Esophagus muscularis mucosa (tissue), 4 donors: ENCODE results near the gene FAIM. TPM values are rescaled to one million over a fixed set of nuclear protein-coding genes. Genes with fewer than 3 reads are reported as not detected.

Experiments used
- DNase-seq: peaks from one replicate; pipeline ENCODE4 v3.0.0-alpha.2; 2017; ENCODE audit errors: extremely low spot score
- H3K27ac ChIP-seq, 4 donors: fragments of 200-600 bp; sonication (generic); replicated peaks in 1 of 4; 1 replicate in 3 of 4; 2 replicates in 1 of 4; pipeline ENCODE4 v1.5.1; 2016 to 2019; ENCODE audit warnings: mild to moderate bottlenecking in 1 of 4
- H3K27me3 ChIP-seq, 4 donors: fragments of 200-600 bp; sonication (generic); one replicate each; pipeline versions ENCODE4 v1.5.1 to v1.6.0; 2016 to 2019
- H3K36me3 ChIP-seq, 4 donors: fragments of 200-600 bp; sonication (generic); one replicate each; pipeline ENCODE4 v1.5.1; 2016 to 2019
- H3K4me1 ChIP-seq, 4 donors: fragments of 200-600 bp; sonication (generic); one replicate each; pipeline ENCODE4 v1.5.1; 2016 to 2019
- H3K4me3 ChIP-seq, 4 donors: fragments of 200-600 bp; sonication (generic); 1 replicate in 2 of 4; 2 replicates in 2 of 4; pipeline ENCODE4 v1.5.1; 2016 to 2019; ENCODE audit warnings: mild to moderate bottlenecking in 4 of 4, moderate library complexity in 1 of 4
- H3K9me3 ChIP-seq, 4 donors: fragments of 200-600 bp; sonication (generic); 1 replicate in 3 of 4; 2 replicates in 1 of 4; pipeline ENCODE4 v1.5.1; 2016 to 2019
- CTCF ChIP-seq, 3 experiments: fragments of 200-600 bp in 2 of 3; fragments of 450-650 bp in 1 of 3; sonication (generic) in 2 of 3; IDR thresholded peaks; one replicate each; pipeline ENCODE4 v1.5.1; 2017 to 2019; ENCODE audit warnings: antibody characterized with exemption in 3 of 3, mild to moderate bottlenecking in 2 of 3, moderate library complexity in 1 of 3
- EP300 ChIP-seq: sonication (generic); formaldehyde crosslinking; IDR thresholded peaks from one replicate; pipeline ENCODE4 v1.6.1; 2017; ENCODE audit warnings: antibody characterized with exemption
- POLR2A ChIP-seq: fragments of 450-650 bp; IDR thresholded peaks from one replicate; pipeline ENCODE4 v1.6.1; 2017; ENCODE audit warnings: antibody characterized with exemption, moderate library complexity, mild to moderate bottlenecking, low read depth
- POLR2AphosphoS5 ChIP-seq, 2 donors: sonication (generic); formaldehyde crosslinking; IDR thresholded peaks; one replicate each; pipeline ENCODE4 v1.6.1; 2017; ENCODE audit warnings: antibody characterized with exemption in 2 of 2
- WGBS: methylation state at CpG from one replicate; pipeline ENCODE4 v1.1.5; 2018; 5-methylcytosine and 5-hydroxymethylcytosine counted together
- intact Hi-C: fragments of 100-400 bp; cut with DNase I; formaldehyde crosslinking; loops from one replicate; pipeline ENCODE4 v1.15.1; 2023
- total RNA-seq, 4 donors: library from RNA; depleted of rRNA; stranded (reverse); fragments of >200 nt; gene quantifications; one replicate each; pipeline versions ENCODE4 v1.1.0 to v1.2.1, GENCODE V29; 2016

FAIM gene
- total RNA-seq, 4 donors from 2014 or later, result 8.3 to 12.3 (median 9.3) TPM

GRCh38 chr3:138646513-138646912 lies 37.9 kb downstream of the FAIM start:
- Histone ChIP-seq H3K27me3 (no peaks in the 10 kb centered on the region), H3K9me3 (peaks cover 0 to 55% (median 30%) of the 10 kb centered on the region in 4 donors), H3K4me1 (no peaks in the 10 kb centered on the region), H3K27ac (no peak overlapping the region), H3K4me3 (no peak overlapping the region), H3K36me3 (peaks cover 18 to 25% (median 24%) of the 10 kb centered on the region in 4 donors)
- no peak for DNase-seq
- TF ChIP-seq POLR2AphosphoS5 (IDR thresholded peaks at IDR 0.05) (no peak), POLR2A (no peak), EP300 (no peak), CTCF (IDR thresholded peaks at IDR 0.05) (no peak)
- intact Hi-C loops, result no loop called here

GRCh38 chr3:138649134-138649533 lies 40.6 kb downstream of the FAIM start:
- WGBS, result 98% methylated on average over 4 of the region's 5 CpGs

GRCh38 chr3:138653567-138653966 lies 45.0 kb downstream of the FAIM start:
- Histone ChIP-seq H3K36me3 (peaks cover 26 to 87% (median 70%) of the 10 kb centered on the region in 4 donors), H3K9me3 (no peaks in the 10 kb centered on the region), H3K4me1 (no peaks in the 10 kb centered on the region), H3K4me3 (no peak overlapping the region), H3K27ac (no peak overlapping the region), H3K27me3 (no peaks in the 10 kb centered on the region)
- DNase-seq, result no peak
- TF ChIP-seq EP300, result no peak
- no peak for TF ChIP-seq CTCF (IDR thresholded peaks at IDR 0.05)
- TF ChIP-seq POLR2AphosphoS5 (IDR thresholded peaks at IDR 0.05), result no peak
- TF ChIP-seq POLR2A, result no peak
- intact Hi-C loops, result no loop called here

More at GRCh38 chr3:138649134-138649533, 40.6 kb downstream of the FAIM start:
- intact Hi-C loops, result no loop called here
- H3K4me1 ChIP-seq, result no peaks in the 10 kb centered on the region
- H3K36me3 ChIP-seq, result peaks cover 18 to 47% (median 37%) of the 10 kb centered on the region in 4 donors
- H3K9me3 ChIP-seq, result peaks cover 0 to 32% (median 14%) of the 10 kb centered on the region in 4 donors
- H3K27ac ChIP-seq, result no peak overlapping the region
- TF ChIP-seq POLR2A (no peak), EP300 (no peak), POLR2AphosphoS5 (IDR thresholded peaks at IDR 0.05) (no peak)
- no peak overlapping the region for H3K4me3 ChIP-seq
- no peak for DNase-seq
- H3K27me3 ChIP-seq, result no peaks in the 10 kb centered on the region

GRCh38 chr3:138657508-138657907 lies 48.9 kb downstream of the FAIM start:
- 91% methylated on average over 2 of the region's 2 CpGs for WGBS
- H3K36me3 ChIP-seq, result peaks cover 15 to 75% (median 48%) of the 10 kb centered on the region in 4 donors
- H3K9me3 ChIP-seq, result no peaks in the 10 kb centered on the region
- H3K4me3 ChIP-seq, result no peak overlapping the region
- TF ChIP-seq EP300, result no peak
- TF ChIP-seq CTCF (IDR thresholded peaks at IDR 0.05), result no peak
- TF ChIP-seq POLR2A, result no peak
- no peak for TF ChIP-seq POLR2AphosphoS5 (IDR thresholded peaks at IDR 0.05)
- DNase-seq, result no peak
- H3K27me3 ChIP-seq, result no peaks in the 10 kb centered on the region
- H3K27ac ChIP-seq, result no peak overlapping the region
- intact Hi-C loops, result no loop called here
- H3K4me1 ChIP-seq, result no peaks in the 10 kb centered on the region

GRCh38 chr3:138668107-138668506 lies 59.5 kb downstream of the FAIM start:
- DNase-seq, result no peak
- Histone ChIP-seq H3K36me3 (peaks cover 18 to 48% (median 31%) of the 10 kb centered on the region in 4 donors), H3K27me3 (no peaks in the 10 kb centered on the region), H3K9me3 (no peaks in the 10 kb centered on the region), H3K4me1 (no peaks in the 10 kb centered on the region), H3K27ac (no peak overlapping the region), H3K4me3 (no peak overlapping the region)
- intact Hi-C loops, result no loop called here
- TF ChIP-seq CTCF (IDR thresholded peaks at IDR 0.05), result no peak
- no peak for TF ChIP-seq POLR2A
- no peak for TF ChIP-seq EP300
- no peak for TF ChIP-seq POLR2AphosphoS5 (IDR thresholded peaks at IDR 0.05)
- WGBS, result 41% methylated on average over 1 of the region's 1 CpG
